AG04449 (cell line): Measurements from ENCODE around the gene CT45A9.
"Not testable (repeated sequence)": the region's sequence is repeated elsewhere in the genome, so short reads cannot be mapped to it uniquely, and the experiment has no call there.

Source experiments
- CTCF ChIA-PET: fragments of 350-600 bp; formaldehyde crosslinking; extraction: SDS; loops from one replicate; lab custom pipeline; 2021; ENCODE audit warnings: antibody characterized with exemption; lab: Yijun Ruan, JAX
- POLR2A ChIA-PET: fragments of 400-600, 350-600 bp; formaldehyde crosslinking; extraction: SDS; loops from one replicate; lab custom pipeline; 2020; ENCODE audit warnings: antibody characterized with exemption, inconsistent platforms; lab: Yijun Ruan, JAX
- DNase-seq: peaks from one replicate; pipeline ENCODE4 v3.0.0-alpha.2; 2010; ENCODE audit warnings: low read depth, low spot score
- H3K4me3 ChIP-seq: 2 replicates; pipeline ENCODE4 v1.5.1; 2011; ENCODE audit warnings: low read depth, mild to moderate bottlenecking, control low read depth, low read length

CT45A9 gene

DNA sequence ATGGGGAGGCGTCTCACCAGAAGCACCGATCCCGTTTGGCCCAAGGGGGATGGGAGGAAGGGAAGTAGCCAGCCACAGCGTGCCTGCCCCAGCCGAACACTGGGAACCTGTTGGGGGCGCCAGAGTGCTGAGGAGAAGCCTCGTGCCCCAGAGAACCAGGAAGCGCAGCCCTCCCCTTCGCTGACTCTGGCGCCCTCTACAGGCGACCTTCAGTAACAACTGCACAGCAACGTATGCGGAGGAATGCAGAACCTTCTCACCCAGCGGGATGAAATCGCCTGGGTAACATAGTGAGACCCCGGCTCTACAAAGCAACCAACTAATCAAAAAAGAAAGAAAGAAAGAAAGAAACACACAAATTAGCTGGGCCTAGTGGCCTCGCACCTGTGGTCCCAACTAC is 34.4 kb downstream of the CT45A9 start, which contains the start of gene CT45A7:
TSS of gene CT45A7 (minus strand) at position 101 of the 400 bp plus-strand sequence. CDS start 3,747 bp downstream, outside the sequence.
- CTCF ChIA-PET, POLR2A ChIA-PET, DNase-seq, H3K4me3 ChIP-seq: not testable (repeated sequence)

DNA sequence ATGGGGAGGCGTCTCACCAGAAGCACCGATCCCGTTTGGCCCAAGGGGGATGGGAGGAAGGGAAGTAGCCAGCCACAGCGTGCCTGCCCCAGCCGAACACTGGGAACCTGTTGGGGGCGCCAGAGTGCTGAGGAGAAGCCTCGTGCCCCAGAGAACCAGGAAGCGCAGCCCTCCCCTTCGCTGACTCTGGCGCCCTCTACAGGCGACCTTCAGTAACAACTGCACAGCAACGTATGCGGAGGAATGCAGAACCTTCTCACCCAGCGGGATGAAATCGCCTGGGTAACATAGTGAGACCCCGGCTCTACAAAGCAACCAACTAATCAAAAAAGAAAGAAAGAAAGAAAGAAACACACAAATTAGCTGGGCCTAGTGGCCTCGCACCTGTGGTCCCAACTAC is 51.7 kb downstream of the CT45A9 start, which contains the start of gene CT45A2:
TSS of gene CT45A2 (minus strand) at position 101 of the 400 bp plus-strand sequence. CDS start 3,747 bp downstream, outside the sequence.
- H3K4me3 ChIP-seq, CTCF ChIA-PET, POLR2A ChIA-PET, DNase-seq: not testable (repeated sequence)
